ENCODE results near the gene CSNK2B.

CSNK2B gene

DNA sequence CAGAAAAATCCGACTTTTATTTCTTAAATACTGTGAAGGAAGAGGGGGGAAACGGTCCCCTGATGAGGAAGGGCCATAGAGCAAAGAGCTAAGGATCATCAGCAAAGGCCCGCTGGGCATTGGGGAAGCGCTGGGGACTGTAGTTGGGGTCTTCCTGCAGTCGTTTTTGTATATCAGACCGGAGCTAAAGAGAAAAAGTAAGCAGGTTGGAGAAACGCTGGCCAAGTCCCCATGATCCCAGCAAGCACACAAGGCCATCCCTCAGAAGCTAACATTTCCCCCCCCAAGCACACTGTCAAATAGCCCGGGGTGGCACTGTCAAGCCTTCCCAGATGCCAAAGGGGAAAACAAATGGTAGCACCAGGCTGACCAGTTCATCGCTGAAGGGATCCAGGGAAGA, 26.8 kb upstream of the CSNK2B start:
- DNase-seq, result no peak

DNA sequence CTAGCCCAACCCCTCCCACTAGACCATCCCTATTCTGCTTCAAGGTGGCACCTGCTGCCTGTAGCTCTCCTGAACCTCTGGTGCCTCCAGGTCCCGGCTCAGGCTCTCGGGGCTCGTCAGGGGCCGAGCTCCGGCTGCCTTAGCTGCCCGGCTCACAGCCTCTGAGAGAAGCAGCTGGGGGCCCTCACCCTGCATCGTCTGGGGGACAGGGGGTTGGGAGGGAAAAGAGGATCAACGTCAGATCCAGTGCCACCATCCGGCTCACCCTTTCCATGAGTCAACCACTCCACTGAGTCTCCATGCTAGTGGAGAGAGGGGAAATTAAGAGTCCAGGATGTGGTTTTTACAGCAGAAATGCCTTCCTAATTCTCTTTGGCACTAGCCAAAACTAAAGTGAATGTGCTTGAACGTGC, 26.4 kb upstream of the CSNK2B start:
- DNase-seq, result no peak

DNA sequence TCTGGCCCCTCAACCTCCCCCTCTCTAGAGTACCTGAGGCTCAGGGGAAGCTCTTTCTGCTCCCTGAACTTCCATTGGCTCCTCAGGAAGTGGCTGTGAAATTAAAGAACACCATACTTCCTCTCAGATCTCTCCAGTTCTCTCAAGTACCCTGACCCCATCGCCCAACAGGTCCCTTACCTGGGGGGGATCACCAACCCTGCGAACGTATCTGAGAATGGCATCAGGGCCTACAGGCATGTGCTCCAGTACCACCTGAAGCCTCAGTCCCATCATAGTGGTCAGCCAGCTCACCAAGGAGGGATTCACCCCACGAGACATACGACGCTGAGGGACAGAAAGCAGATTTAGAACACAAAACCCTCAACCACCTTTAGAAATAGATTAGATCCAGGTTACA, 25.3 kb upstream of the CSNK2B start:
- DNase-seq, result no peak

DNA sequence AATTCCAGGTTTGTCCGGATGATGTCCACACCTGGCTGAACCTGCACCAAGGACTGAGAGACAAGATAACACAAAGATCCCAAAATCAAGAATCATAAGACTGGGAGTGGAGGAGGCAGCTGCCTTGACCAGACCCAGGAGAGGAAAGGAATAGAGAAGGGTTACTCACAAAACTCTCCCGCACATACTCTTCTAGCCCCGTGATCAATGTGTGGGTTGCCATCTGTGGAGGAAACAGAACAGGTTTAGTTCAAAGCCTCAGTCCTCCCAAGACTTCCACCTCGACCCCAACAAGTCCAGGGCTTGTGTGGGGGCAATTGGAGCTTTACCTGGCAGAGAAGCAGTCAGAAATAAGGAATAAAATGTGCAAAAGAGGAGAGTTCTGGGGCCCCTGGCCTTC, 24.5 kb upstream of the CSNK2B start:
- DNase-seq, result no peak

DNA sequence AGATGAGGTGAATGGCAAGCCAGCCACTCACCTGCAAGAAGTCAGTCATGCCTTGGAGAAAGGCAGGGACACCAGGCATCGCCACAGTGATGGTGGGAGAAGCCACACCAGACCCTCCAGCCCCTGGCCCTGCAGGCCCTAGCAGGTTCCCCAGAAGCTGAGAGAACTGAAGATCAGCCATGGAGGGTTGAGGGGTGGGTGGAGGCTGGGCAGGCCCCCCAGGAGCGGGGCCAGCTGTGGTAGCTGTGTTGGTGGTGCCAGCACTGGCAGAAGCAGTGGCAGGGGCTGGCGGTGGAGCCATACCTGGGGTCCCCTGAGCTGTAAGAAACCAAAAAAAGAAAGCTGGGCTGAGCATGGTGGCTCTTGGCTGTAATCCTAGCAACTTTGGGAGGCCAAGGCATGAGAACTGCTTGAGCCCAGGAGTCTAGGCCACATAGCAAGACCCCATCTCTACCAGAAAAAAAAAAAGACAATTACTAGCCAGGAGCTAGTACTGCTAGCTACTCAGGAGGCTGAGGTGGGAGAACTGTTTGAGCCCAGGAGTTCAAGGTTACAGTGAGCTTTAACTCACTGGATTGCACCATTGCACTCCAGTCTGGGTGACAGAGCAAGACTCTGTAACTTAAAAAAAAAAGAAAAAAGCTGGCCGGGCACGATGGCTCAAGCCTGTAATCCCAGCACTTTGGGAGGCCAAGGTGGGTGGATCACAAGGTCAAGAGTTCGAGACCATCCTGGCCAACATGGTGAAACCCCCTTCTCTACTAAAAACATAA, 22.9 kb upstream of the CSNK2B start:
- no peak for DNase-seq

DNA sequence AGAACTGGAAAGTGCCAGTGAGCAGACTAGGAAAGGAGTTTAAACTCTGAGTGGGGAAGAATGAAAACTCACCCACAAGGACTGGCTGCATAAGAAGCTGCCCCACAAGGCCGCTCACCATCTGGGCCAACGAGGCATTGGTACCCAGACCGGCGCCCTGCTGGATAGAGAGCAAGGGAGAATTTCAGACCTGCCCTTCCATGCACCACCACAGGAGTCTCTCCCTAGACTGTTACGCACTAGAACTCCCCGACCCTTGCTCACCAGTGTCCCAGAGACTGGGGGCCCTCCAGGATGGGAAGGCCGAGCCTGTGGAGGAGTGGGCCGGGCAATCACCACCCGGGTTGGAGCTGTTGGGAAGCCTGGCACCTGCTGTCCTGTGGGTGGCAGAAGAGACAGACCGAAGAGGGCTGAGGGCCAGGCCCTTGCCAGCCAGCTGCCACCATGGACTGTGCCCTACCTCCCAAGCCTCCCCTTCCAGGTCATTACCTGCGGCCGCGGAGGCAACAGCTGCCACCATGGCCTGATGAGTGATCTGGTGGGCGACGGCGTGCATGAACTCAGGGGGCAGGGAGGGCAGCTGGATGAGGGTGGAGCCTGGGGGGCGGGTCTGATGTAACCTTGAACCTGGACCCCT, 21.9 kb upstream of the CSNK2B start:
- no peak for DNase-seq

DNA sequence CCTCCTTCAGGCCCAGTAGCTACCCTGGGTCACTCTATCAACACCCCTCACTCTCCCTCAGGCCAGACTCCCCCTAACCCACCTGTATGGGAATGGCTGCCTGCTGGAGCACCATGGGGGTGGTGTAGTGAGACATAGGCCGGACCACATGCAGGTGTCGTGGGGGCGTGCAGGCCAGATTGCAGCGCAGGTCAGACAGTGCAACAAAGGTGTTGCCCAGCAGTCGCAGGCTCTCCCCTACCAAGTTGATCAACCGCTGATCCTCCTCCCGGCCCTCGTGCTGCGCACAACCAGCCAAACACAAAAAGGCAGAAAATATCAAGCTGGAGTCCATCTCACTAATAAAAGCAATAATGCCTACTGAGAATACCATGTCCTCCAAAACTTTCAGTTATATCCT, 20.6 kb upstream of the CSNK2B start:
- no peak for DNase-seq

DNA sequence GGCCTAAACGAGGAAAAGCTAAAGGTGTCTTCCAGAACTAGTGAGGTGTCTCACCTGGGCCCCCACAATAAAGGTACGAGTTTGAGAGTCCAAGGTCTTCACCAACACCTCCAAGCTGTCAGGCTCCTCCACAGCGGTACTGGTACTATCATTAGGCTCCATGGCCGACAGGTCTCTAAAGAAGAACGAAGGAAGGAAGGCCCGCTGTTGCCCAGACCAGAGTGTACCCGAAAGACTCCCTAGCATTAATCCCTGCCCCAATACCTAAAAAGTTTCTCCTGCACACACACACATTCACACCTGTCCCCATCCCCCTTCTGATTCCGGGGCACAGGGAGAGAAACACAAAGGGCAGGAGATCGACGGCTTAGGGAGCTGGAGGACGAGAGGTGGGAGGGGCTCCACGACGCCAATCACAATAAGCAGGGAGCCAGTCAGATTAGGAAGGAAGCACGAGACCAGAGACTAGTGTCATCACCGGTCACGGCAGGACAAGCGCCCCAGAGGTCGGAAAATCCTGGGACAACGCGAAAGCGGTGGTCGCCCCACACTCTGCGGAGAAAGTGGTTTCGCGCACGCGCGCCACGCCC, 14.2 kb upstream of the CSNK2B start:
- peak; percentile 63 for DNase-seq

DNA sequence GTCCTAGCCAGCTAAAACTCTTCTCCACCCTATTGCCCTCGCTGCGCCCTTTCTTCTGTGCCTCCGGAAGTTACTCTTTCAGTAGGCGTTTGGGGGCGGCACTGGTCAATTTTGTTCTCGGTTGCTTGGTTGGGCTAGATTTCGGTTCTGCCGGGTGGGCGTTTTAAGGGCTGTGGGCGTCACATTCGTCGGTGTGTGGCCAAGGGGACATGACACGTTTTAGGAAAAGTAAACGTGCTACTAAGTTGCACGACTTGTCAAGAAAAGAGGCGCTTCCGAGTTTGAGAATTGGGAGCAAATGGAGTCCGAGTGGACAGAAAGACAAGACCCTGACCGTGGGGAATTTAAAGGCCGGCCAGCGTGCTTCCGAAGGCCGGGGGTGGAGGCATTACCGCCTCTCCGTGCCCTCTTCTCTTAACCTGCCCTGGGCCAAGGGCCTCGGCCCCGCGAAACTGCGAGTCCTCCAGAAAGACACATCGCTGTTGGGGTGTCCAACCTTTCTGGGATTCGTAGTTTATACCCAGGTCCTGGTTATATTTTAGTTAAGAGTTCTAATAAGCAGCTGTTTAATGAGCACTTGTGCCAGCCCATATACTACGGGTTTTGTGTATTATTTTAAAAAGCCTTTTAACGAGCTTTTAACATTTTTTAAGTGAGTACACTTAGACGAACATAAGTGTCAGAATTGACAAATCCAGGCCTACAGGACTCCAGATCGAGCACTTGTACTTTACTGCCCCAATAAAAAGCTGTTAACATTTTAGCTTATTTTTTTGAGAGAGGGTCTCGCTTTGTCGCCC, 12.8 kb upstream of the CSNK2B start:
- no peak for DNase-seq

DNA sequence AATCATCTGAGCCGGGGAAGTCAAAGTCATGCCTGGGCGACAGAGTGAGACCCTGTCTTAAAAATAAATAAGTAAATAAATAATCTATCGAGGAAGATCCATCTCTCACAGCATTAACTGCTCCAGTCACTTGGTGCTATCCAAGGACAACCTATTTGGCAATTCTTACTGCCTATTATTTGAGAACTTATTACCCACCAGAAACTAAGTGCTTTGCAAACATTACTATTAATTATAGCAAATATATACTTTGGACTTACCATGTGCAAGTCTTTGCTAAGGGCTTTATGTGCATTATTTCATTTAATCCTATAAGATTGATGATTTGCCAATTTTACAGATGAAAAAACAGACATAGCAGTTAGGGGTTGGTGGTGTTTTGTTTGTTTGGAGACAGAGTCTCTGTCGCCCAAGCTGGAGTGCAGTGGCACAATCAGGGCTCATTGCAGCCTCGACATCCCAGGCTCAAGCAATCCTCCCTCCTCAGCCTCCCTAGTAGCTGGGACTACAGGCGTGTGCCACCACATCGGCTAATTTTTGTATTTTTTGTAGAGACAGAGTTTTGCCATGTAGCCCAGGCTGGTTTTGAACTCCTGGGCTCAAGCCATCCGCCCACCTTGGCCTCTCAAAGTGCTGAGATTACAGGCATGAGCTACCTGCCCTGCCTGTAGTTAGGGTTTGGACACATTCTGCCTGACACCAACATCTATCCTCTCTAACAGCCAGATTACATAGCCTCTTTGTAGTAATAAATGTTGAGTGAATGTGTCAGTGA, 11.1 kb upstream of the CSNK2B start:
- no peak for DNase-seq

DNA sequence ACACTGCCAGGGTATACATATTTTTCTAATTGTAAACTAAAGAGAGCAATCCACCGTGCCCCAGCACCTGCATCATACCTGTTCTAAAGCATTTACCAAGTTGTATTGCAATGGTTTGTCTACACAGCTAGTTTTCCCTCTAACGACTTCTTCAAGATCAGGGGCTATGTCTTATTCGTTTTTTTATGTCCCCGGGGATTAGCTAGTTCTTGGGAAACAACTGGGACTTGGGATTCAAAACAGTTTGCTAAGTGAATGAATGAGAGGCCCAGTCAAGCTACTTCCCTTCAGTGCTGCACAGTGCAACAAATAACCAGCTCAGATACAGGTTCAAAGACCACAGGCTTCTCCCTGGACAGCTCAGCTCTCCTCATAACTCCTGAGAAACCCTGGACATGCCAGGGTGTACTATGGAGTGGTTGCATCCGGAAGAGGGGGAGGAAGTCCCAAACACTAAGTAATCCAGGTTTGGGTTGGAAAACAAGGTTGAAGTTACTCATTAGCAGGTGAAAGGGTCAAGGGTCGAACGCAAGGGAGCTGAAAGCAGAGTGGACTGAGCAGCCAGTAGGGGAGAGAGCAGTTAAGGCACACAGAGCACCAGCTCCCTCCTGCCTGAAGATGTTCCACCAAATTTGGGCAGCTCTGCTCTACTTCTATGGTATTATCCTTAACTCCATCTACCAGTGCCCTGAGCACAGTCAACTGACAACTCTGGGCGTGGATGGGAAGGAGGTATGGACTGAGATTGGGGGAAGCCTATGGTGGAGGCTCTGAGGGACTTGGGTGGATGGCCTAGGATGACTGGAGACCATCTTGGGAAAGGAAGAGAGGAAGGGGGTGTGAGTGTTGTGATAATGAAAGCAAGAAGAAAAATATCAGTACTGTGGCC, 10.3 kb upstream of the CSNK2B start, which contains the start of gene APOM:
TSS of gene APOM (plus strand) at position 546 of the 889 bp plus-strand sequence. CDS start at position 619, 73 bp downstream.
- no peak for DNase-seq

DNA sequence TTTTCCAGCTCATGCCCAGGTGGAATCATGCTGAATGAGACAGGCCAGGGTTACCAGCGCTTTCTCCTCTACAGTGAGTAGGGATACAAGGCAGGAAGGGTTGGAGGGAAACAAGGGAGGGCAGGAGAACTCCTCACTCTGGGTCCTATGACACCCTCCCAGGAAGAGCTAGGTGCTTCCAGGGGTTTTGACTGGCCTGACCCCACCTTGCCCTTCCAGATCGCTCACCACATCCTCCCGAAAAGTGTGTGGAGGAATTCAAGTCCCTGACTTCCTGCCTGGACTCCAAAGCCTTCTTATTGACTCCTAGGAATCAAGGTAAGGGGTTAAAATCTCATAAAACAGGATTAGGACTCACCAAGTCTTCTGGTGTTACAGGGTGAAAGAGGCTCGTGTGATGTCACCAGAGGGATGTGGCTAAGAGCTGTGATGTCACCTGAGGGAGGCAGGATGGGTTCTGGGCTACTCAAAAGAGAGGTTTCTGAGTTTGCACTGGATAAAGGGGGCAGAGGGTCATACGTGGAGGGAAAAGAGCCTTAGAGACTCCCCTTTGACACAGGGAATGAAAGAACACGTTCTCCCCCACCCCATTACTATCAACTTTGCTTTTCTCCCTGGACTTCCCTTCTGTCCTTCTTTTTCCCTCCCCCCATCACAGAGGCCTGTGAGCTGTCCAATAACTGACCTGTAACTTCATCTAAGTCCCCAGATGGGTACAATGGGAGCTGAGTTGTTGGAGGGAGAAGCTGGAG, 8.3 kb upstream of the CSNK2B start:
- no peak for DNase-seq

DNA sequence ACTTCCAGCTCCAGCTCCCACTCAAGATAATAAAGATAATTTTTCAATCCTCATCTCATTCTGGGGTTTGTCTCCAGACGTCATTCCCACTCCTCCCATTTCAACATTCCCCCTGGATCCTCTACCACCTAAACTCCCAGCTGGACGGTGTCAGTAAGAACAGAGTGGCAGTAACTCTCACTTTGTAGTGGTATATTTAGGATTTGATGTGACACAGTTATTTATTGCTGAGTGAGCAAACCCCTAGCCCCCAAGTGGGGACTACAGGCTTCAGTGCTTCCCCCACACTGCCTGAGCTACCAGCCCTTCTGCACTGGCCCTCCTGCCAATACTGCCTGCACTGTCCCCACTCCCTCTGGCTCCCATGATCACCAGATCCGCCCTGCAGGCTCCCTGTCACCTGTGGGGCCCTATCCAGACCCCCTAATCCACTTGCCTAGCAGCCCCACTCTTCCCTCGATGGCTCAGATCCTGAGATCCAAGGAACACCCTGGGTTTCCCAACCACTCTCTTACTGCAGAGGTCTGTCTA, 7.7 kb upstream of the CSNK2B start:
- DNase-seq, result no peak

DNA sequence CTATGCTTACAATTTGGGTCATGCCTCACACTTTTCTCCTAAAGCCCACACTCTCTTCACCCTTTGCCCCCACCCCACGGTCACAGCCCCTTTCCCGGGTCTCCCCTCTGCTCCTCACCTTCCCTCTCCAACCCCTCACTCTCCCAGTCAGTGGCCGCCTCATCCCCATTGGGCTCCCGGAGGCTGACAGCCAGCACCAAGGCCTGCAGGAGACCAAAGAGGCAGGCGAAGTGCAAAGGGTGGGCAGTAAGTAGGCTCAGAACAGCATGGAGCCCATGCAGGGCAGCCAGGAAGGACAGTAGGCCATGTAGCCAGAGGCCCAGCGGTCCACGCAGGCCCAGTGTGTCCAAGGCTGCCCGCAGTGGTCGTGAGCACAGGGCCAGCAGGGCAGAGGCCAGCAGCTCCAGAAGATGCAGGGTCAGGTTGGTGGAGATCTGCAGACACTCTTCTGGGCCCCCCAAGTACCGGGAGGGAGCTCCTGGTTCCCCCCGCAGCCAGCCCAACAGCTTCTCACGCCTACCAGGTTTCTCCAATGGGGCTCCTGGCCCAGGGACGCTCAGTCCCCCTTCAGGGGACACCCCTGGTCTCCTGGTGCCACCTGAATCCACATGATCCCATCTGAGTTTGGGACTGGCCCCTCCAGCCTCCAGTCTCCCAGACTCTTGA, 6.8 kb upstream of the CSNK2B start:
- DNase-seq, result no peak

DNA sequence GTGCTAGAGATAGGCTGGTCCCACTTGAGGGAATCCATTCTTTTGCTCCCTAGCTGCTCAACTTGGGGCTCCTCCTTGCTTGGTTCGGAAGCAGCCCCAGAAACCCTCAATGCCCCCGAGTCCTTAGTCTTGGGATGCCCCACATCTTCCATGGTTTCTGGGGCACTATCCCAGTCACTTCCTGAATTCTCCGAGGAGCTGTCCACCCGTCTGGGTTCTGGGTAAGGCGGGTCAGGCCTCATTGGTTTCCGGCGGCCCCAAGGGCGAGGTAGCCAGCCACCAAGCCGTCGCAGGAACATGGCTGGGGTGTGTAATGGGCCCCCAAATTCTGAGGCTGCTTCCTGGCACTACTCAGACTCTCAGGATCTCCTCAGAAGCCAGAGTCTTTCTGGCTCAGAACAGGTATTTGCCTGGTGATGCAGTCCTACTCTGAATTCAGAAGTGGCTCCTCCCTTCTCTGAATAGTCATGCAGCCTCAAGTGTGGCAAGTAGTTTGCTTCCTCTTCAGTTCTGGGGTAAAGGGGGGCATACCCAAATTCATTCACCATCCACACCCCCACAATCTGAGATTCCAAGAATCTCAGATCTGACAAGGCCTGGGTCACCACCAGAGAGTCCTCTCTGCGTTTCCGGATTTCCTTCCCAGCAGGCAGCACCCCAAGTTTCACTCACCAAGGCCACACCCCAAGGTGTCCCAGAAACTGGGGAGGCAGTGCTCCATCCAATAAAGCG, 6.1 kb upstream of the CSNK2B start:
- no peak for DNase-seq

DNA sequence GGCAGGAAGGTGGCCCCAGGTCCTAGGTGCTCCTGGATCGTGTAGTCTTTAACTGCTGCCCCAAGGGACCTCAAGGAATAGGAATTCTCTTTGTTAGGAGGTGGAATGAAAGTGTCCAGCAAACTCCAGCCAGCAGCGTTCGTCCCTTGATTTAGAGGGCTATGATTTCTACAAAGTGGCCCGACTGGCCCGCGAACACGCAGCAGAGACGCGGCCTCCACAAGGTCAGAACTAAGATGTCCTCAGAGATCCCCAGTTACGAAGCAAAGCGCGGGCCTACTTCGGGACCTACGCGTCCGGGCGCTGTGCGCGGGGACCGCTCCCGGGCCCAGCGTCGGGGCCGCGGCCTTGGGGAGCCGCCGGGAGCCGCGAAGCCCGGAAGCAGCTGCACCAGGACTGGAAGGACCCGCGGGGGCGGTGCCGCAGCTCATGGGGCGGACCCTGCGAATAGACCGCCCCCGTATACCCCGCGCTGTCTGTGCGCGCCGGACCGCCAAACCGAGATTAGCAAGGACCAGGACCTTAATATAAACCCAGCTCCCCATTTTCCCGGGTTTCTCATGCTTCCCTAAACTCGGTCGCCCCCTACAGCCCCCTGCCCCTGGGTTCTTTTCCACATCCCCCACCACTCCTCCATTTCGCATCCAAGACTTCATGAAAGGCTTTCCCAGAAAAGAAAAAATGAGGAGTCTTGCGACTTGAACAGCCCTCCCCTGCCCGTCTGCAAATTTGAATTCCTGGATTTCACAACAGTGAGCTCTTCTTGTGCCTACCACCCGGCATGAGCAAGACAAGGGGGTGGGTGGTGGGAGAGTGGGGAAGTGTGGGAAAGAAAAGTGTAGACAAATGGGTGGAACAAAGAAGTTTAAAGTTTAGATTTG, 5.3 kb upstream of the CSNK2B start, which contains the start of gene C6orf47:
TSS of gene C6orf47 (minus strand) at position 398 of the 881 bp plus-strand sequence. CDS start 831 bp downstream, outside the sequence.
- DNase-seq, result peak; percentile 33

DNA sequence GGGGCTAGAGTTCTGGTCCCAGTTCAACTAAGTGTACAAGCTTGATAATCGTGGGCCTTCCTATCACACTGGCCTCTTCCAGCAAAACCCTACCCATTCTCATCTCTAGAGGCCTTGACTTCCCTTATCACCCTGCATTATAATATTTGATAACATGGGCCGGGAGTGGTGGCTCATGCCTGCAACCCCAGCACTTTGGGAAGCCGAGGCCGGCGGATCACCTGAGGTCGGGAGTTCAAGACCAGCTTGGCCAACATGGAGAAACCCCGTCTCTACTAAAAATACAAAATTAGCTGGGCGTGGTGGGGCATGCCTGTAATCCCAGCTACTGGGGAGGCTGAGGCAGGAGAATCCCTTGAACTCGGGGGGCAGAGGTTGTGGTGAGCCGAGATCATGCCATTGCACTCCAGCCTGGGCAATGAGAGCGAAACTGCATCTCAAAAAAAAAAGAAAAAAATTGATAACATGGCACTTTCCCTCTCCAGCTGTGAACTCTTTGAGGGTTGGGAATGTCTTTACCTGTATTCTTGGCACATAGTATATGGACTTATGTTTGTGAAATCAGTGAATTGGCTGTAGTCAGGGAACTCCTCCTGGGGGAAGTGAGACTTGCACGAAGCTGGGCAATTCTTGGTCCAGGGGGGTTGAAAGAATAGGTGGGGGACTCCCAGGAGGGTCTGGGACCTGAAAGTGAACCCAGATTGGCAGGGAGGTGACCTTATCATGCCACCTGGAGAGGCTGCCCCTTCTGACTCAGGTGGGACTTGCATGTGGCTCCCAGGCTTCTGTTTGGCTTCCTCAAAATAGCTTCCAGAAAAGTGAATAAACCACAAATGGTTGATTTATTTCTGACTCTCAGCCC, 4.4 kb upstream of the CSNK2B start:
- no peak for DNase-seq
